Measurements from ENCODE around the gene CCDC186. TPM values are rescaled to one million over a fixed set of nuclear protein-coding genes. Genes with fewer than 3 reads are reported as not detected.

Gene CCDC186
- total RNA-seq, 1 donor from 2014 or later = 22.9 TPM

DNA sequence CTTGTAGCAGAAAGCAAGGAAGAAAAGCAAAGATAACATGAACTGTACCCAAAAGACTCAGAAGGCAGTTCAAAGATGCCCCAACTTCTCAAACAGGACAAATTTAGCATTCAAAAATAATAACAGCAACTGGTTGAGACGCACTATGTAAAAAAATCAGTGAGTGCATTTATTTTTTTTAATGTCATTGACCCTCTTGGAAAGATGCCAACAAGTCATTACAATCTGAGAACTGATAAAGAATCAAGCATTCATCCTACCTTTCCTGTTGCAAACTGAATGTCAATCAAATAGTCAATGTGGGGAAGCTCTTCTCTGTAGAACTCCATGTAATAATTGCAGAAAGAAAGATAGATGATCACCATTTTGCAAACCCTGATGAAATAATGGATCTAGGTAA lies 1.7 kb upstream of the CCDC186 start:
- Histone ChIP-seq H3K79me2 (ENCODE audit: low read depth) (peaks cover 31% of the 10 kb centered on the region), H2AFZ (replicated peaks) (no peak overlapping the region), H3K4me2 (no peak overlapping the region), H3K4me1 (peaks cover 11% of the 10 kb centered on the region), H4K20me1 (ENCODE audit: low read depth) (no peaks in the 10 kb centered on the region), H3K9me3 (ENCODE audit: low read depth) (no peaks in the 10 kb centered on the region), H3K36me3 (no peaks in the 10 kb centered on the region), H3K27me3 (peaks cover 18% of the 10 kb centered on the region), H3F3A (ENCODE audit: low read depth) (no peaks in the 10 kb centered on the region), H3K4me3 (no peak overlapping the region), H3K27ac (no peak overlapping the region), H3K9ac (no peak overlapping the region)
- Mint-ChIP-seq H3K27ac (no peak overlapping the region), H3K36me3 (peaks cover 3% of the 10 kb centered on the region), H3K9me3 (no peaks in the 10 kb centered on the region), H3K27me3 (ENCODE audit: insufficient read depth, low read depth) (peaks cover 2% of the 10 kb centered on the region), H3K4me1 (peaks cover 19% of the 10 kb centered on the region), H3K4me3 (no peak overlapping the region)
- DNase-seq (ENCODE audit: low spot score) = no peak
- TF ChIP-seq EZH2 (IDR thresholded peaks at IDR 0.05) = no peak
- TF ChIP-seq EZH2phosphoT487 (IDR thresholded peaks at IDR 0.05) = no peak
- TF ChIP-seq, protein P1, sequence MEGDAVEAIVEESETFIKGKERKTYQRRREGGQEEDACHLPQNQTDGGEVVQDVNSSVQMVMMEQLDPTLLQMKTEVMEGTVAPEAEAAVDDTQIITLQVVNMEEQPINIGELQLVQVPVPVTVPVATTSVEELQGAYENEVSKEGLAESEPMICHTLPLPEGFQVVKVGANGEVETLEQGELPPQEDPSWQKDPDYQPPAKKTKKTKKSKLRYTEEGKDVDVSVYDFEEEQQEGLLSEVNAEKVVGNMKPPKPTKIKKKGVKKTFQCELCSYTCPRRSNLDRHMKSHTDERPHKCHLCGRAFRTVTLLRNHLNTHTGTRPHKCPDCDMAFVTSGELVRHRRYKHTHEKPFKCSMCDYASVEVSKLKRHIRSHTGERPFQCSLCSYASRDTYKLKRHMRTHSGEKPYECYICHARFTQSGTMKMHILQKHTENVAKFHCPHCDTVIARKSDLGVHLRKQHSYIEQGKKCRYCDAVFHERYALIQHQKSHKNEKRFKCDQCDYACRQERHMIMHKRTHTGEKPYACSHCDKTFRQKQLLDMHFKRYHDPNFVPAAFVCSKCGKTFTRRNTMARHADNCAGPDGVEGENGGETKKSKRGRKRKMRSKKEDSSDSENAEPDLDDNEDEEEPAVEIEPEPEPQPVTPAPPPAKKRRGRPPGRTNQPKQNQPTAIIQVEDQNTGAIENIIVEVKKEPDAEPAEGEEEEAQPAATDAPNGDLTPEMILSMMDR (IDR thresholded peaks at IDR 0.05) = no peak

- H3K4me1 ChIP-seq = peaks cover 11% of the 10 kb centered on the region
- peaks cover 2% of the 10 kb centered on the region for H3K27me3 Mint-ChIP-seq (ENCODE audit: insufficient read depth, low read depth)
- peaks cover 3% of the 10 kb centered on the region for H3K36me3 Mint-ChIP-seq
- H3K79me2 ChIP-seq (ENCODE audit: low read depth) = peaks cover 40% of the 10 kb centered on the region
- peaks cover 17% of the 10 kb centered on the region for H3K4me1 Mint-ChIP-seq
- H3F3A ChIP-seq (ENCODE audit: low read depth) = no peaks in the 10 kb centered on the region
- H3K27ac ChIP-seq = no peak overlapping the region
- peak overlapping the region; percentile 99 for H3K4me3 Mint-ChIP-seq
- TF ChIP-seq EZH2phosphoT487 (IDR thresholded peaks at IDR 0.05) (no peak), EZH2 (IDR thresholded peaks at IDR 0.05) (no peak)
- TF ChIP-seq, protein P1 (IDR thresholded peaks at IDR 0.05) = no peak
- no peak overlapping the region for H3K27ac Mint-ChIP-seq
- peak overlapping the region; percentile 86 for H3K4me2 ChIP-seq
- no peaks in the 10 kb centered on the region for H4K20me1 ChIP-seq (ENCODE audit: low read depth)
- H3K9me3 ChIP-seq (ENCODE audit: low read depth) = no peaks in the 10 kb centered on the region
- no peaks in the 10 kb centered on the region for H3K36me3 ChIP-seq
- H3K27me3 ChIP-seq = peaks cover 18% of the 10 kb centered on the region
- H3K9me3 Mint-ChIP-seq = no peaks in the 10 kb centered on the region
- peak overlapping the region; percentile 64 for H3K4me3 ChIP-seq
- no peak overlapping the region for H3K9ac ChIP-seq
- peak overlapping the region; percentile 89 for H2AFZ ChIP-seq (replicated peaks)
- peak; percentile 43 for DNase-seq (ENCODE audit: low spot score)
These were observed 739 bp upstream of the CCDC186 start for GRCh38 chr10:114174695-114175188.

DNA sequence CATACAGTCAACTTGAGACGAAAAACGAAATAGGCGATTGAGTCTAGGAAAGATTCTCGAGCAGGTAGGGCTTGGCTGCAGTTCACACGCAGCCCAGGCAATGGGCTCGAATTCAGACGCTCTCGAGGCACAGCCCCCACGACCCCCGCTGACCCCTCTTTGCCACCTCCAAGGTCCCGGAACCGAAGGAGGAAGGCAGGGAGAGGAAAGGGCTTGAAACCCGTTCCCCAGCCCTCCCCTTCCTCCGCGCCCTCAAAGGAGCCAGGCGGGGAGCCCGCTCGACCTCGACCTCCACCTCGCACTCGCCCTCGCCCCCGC lies 441 bp downstream of the CCDC186 start:
- H3K9me3 ChIP-seq (ENCODE audit: low read depth) = no peaks in the 10 kb centered on the region
- peak overlapping the region; percentile 64 for H3K4me3 ChIP-seq
- H3K27me3 ChIP-seq = peaks cover 18% of the 10 kb centered on the region
- peak overlapping the region; percentile 59 for H2AFZ ChIP-seq (replicated peaks)
- no peak for DNase-seq (ENCODE audit: low spot score)
- H4K20me1 ChIP-seq (ENCODE audit: low read depth) = no peaks in the 10 kb centered on the region
- H3F3A ChIP-seq (ENCODE audit: low read depth) = no peaks in the 10 kb centered on the region
- Mint-ChIP-seq H3K36me3 (peaks cover 7% of the 10 kb centered on the region), H3K27me3 (ENCODE audit: insufficient read depth, low read depth) (no peaks in the 10 kb centered on the region), H3K4me3 (peak overlapping the region; percentile 99), H3K27ac (peak overlapping the region; percentile 95), H3K4me1 (peaks cover 17% of the 10 kb centered on the region), H3K9me3 (peaks cover 4% of the 10 kb centered on the region)
- TF ChIP-seq, protein P1 (IDR thresholded peaks at IDR 0.05) = no peak
- TF ChIP-seq EZH2phosphoT487 (IDR thresholded peaks at IDR 0.05) = no peak
- peaks cover 50% of the 10 kb centered on the region for H3K79me2 ChIP-seq (ENCODE audit: low read depth)
- H3K4me1 ChIP-seq = peaks cover 11% of the 10 kb centered on the region
- peak overlapping the region; percentile 42 for H3K27ac ChIP-seq
- H3K36me3 ChIP-seq = no peaks in the 10 kb centered on the region
- H3K9ac ChIP-seq = peak overlapping the region; percentile 52
- peak overlapping the region; percentile 86 for H3K4me2 ChIP-seq
